ENCODE results near the gene ATRAID.

ATRAID gene

DNA sequence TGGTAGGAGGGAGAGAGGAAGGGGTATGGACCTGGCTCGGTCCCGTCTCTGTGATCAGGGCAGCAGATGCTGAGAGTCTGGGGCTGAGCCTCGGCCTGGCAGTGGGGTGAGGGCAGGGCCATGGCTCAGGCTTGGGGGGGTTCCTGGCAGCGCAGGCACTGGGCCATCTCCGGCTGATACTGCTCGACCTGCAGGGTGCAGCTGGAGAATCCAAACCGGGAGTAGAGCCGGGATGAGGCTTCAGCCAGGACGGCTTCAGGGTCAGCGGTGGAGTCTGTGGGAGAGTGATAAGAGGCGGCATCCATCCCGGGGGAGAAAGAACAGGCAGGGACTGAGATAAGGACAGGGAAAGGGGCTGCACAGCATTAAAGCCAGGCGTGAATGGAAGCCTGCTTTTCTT, 43.3 kb downstream of the ATRAID start:
- no peak for DNase-seq
- TF ChIP-seq, protein P1, sequence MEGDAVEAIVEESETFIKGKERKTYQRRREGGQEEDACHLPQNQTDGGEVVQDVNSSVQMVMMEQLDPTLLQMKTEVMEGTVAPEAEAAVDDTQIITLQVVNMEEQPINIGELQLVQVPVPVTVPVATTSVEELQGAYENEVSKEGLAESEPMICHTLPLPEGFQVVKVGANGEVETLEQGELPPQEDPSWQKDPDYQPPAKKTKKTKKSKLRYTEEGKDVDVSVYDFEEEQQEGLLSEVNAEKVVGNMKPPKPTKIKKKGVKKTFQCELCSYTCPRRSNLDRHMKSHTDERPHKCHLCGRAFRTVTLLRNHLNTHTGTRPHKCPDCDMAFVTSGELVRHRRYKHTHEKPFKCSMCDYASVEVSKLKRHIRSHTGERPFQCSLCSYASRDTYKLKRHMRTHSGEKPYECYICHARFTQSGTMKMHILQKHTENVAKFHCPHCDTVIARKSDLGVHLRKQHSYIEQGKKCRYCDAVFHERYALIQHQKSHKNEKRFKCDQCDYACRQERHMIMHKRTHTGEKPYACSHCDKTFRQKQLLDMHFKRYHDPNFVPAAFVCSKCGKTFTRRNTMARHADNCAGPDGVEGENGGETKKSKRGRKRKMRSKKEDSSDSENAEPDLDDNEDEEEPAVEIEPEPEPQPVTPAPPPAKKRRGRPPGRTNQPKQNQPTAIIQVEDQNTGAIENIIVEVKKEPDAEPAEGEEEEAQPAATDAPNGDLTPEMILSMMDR (IDR thresholded peaks at IDR 0.05): no peak
- H3K4me3 Mint-ChIP-seq: no peak overlapping the region
- no peak overlapping the region for H3K27ac Mint-ChIP-seq
- H3K36me3 Mint-ChIP-seq (ENCODE audit: low read depth): no peaks in the 10 kb centered on the region
- H3K4me1 Mint-ChIP-seq: peaks cover 42% of the 10 kb centered on the region
- H3K27me3 Mint-ChIP-seq (ENCODE audit: low read depth, poor library complexity): peaks cover 56% of the 10 kb centered on the region
- H3K9me3 Mint-ChIP-seq: no peaks in the 10 kb centered on the region

- Mint-ChIP-seq H3K27me3 (ENCODE audit: low read depth, poor library complexity) (peaks cover 57% of the 10 kb centered on the region), H3K4me3 (no peak overlapping the region)
- DNase-seq: no peak
These were observed 43.8 kb downstream of the ATRAID start for GRCh38 chr2:27255660-27256059.

DNA sequence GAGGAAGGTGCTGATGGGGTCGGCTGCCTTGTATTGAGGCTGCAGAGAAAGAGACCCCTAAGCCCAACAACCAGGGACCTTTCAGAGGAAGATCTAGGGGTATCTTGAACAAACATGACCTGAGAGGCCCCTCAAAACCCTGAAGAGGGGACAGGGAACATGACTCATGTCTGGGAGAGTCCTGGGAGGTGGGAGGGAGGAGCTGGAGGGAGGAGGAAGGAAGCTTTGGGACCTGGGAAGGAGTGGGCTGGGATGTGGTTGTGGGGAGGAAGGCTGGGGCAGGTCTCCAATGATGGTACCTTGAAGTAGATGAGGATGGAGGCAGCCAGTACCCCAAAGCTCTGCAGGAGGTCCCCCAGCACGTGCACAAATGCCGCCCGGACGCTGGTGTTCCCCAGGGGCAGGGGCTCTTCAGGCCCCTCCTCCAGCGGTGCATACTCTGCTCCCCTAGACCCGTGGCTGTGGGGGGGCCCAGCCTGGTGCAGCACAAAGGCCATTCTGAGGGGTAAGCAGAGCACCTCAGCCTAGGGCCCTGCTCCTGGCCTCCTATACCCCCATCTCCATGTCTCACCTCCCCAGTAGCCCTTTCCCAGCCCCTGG, 45.1 kb downstream of the ATRAID start:
- peaks cover 39% of the 10 kb centered on the region for H3K4me1 Mint-ChIP-seq
- H3K4me3 Mint-ChIP-seq: no peak overlapping the region
- H3K9me3 Mint-ChIP-seq: no peaks in the 10 kb centered on the region
- no peak overlapping the region for H3K27ac Mint-ChIP-seq
- H3K36me3 Mint-ChIP-seq (ENCODE audit: low read depth): no peaks in the 10 kb centered on the region
- peaks cover 70% of the 10 kb centered on the region for H3K27me3 Mint-ChIP-seq (ENCODE audit: low read depth, poor library complexity)
- no peak for DNase-seq
- TF ChIP-seq, protein P1 (IDR thresholded peaks at IDR 0.05): no peak

More at GRCh38 chr2:27255660-27256059, 43.8 kb downstream of the ATRAID start:
- H3K9me3 Mint-ChIP-seq: no peaks in the 10 kb centered on the region
- no peaks in the 10 kb centered on the region for H3K36me3 Mint-ChIP-seq (ENCODE audit: low read depth)
- TF ChIP-seq, protein P1 (IDR thresholded peaks at IDR 0.05): no peak
- peaks cover 39% of the 10 kb centered on the region for H3K4me1 Mint-ChIP-seq
- no peak overlapping the region for H3K27ac Mint-ChIP-seq

GRCh38 chr2:27258051-27258450, 46.2 kb downstream of the ATRAID start:
- H3K27me3 Mint-ChIP-seq (ENCODE audit: low read depth, poor library complexity): peaks cover 71% of the 10 kb centered on the region

DNA sequence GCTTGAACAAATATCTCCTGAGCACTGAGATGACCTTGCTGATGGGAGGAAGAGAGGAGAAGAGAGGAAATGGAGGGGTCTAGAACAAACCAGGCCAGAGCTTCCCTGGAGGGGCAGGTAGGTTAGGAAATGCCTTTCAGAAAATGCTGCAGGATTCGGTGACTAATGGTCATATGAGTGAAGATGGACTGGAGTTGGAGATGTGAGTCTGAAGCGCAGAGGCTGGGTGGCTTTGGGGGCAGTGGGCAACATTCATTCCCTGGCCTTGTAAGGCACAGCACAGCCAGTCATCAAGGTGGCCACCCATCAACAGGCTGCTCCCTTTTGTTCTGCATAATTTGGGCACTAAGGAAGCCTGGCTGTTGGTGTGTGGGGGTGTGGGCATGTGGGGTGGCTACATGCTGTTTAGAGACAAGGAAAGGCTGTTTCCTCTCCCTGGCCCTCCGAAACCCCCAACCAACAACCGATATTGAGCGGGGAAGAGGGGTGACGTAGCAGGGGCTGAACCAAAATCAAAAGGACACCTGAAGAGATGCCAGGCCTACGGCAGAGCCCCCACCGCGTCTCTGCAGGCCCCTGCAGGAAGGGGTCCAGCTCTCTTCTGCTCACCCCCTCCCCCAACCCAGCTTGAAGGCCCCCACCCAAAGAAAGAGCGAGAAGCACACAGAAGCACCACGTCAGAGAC, 49.5 kb downstream of the ATRAID start:
- H3K27me3 Mint-ChIP-seq (ENCODE audit: low read depth, poor library complexity): peaks cover 55% of the 10 kb centered on the region
- H3K9me3 Mint-ChIP-seq: no peaks in the 10 kb centered on the region
- no peak overlapping the region for H3K27ac Mint-ChIP-seq
- no peaks in the 10 kb centered on the region for H3K36me3 Mint-ChIP-seq (ENCODE audit: low read depth)
- TF ChIP-seq, protein P1 (IDR thresholded peaks at IDR 0.05): no peak
- peak overlapping the region; percentile 63 for H3K4me3 Mint-ChIP-seq
- DNase-seq: no peak
- peaks cover 34% of the 10 kb centered on the region for H3K4me1 Mint-ChIP-seq

More at GRCh38 chr2:27258051-27258450, 46.2 kb downstream of the ATRAID start:
- no peaks in the 10 kb centered on the region for H3K9me3 Mint-ChIP-seq
- no peak overlapping the region for H3K4me3 Mint-ChIP-seq
- TF ChIP-seq, protein P1 (IDR thresholded peaks at IDR 0.05): no peak
- no peak for DNase-seq
- no peak overlapping the region for H3K27ac Mint-ChIP-seq
- H3K36me3 Mint-ChIP-seq (ENCODE audit: low read depth): no peaks in the 10 kb centered on the region
- peaks cover 37% of the 10 kb centered on the region for H3K4me1 Mint-ChIP-seq

GRCh38 chr2:27261926-27262298, 50.1 kb downstream of the ATRAID start:
- Mint-ChIP-seq H3K9me3 (no peaks in the 10 kb centered on the region), H3K36me3 (ENCODE audit: low read depth) (no peaks in the 10 kb centered on the region), H3K4me1 (peaks cover 34% of the 10 kb centered on the region), H3K27me3 (ENCODE audit: low read depth, poor library complexity) (peaks cover 50% of the 10 kb centered on the region), H3K4me3 (peak overlapping the region; percentile 63), H3K27ac (no peak overlapping the region)
- TF ChIP-seq, protein P1 (IDR thresholded peaks at IDR 0.05): no peak
- peak; percentile 40 for DNase-seq

Measured in nephron progenitor cell (in vitro differentiated cells).